RWPE2 (cell line): ENCODE results near the gene ARHGAP10.
"Not testable (repeated sequence)": the region's sequence is repeated elsewhere in the genome, so short reads cannot be mapped to it uniquely, and the experiment has no call there.

ENCODE experiments used
- ATAC-seq: fragments of 200-7000 bp; cut with Tn5 transposase; 3 replicates; pipeline ENCODE4 v1.9.1; 2021; ENCODE audit warnings: low read depth
- DNase-seq: peaks from one replicate; pipeline ENCODE4 v3.0.0-alpha.2; 2020; ENCODE audit warnings: low spot score
- H3K27ac ChIP-seq: fragments of 450-650 bp; 2 replicates; pipeline ENCODE4 v1.5.1; 2017; ENCODE audit warnings: mild to moderate bottlenecking; ENCODE audit not compliant: poor library complexity, severe bottlenecking
- H3K27me3 ChIP-seq: fragments of 250-450 bp; sonication (Bioruptor Pico); 2 replicates; pipeline ENCODE4 v1.5.1; 2021; ENCODE audit warnings: mild to moderate bottlenecking, moderate library complexity; ENCODE audit not compliant: insufficient read depth, poor library complexity, severe bottlenecking
- H3K36me3 ChIP-seq: fragments of 250-450 bp; sonication (Bioruptor Pico); 2 replicates; pipeline ENCODE4 v1.5.1; 2020; ENCODE audit warnings: low read depth, mild to moderate bottlenecking, moderate library complexity
- H3K4me1 ChIP-seq: fragments of 250-450 bp; sonication (Bioruptor Pico); 2 replicates; pipeline ENCODE4 v1.5.1; 2021; ENCODE audit warnings: mild to moderate bottlenecking, moderate library complexity; ENCODE audit not compliant: insufficient read depth, poor library complexity, severe bottlenecking
- H3K4me3 ChIP-seq: fragments of 250-450 bp; sonication (Bioruptor Pico); 2 replicates; pipeline ENCODE4 v1.5.1; 2021; ENCODE audit warnings: mild to moderate bottlenecking, moderate library complexity; ENCODE audit not compliant: severe bottlenecking
- H3K9me3 ChIP-seq: fragments of 250-450 bp; sonication (Bioruptor Pico); 2 replicates; pipeline ENCODE4 v1.5.1; 2021; ENCODE audit warnings: mild to moderate bottlenecking, moderate library complexity; ENCODE audit not compliant: severe bottlenecking
- CTCF ChIP-seq: fragments of 450-650 bp; IDR thresholded peaks from one replicate; pipeline ENCODE4 v1.5.1; 2017; ENCODE audit warnings: mild to moderate bottlenecking, moderate library complexity; ENCODE audit not compliant: poor library complexity, severe bottlenecking

The ARHGAP10 gene

GRCh38 chr4:147793569-147794313 is 61.9 kb downstream of the ARHGAP10 start:
- no peak for TF ChIP-seq CTCF
- DNase-seq (no peak), ATAC-seq (peak; percentile 80)
- Histone ChIP-seq H3K27ac (peak overlapping the region; percentile 74), H3K9me3 (no peaks in the 10 kb centered on the region), H3K36me3 (no peaks in the 10 kb centered on the region), H3K4me1 (peaks cover 62% of the 10 kb centered on the region), H3K4me3 (no peak overlapping the region), H3K27me3 (no peaks in the 10 kb centered on the region)

GRCh38 chr4:147794314-147794680 is 62.4 kb downstream of the ARHGAP10 start:
- no peak overlapping the region for H3K4me3 ChIP-seq
- H3K27ac ChIP-seq = peak overlapping the region; percentile 74
- ATAC-seq (no peak), DNase-seq (no peak)
- peaks cover 60% of the 10 kb centered on the region for H3K4me1 ChIP-seq
- TF ChIP-seq CTCF = no peak
- H3K27me3 ChIP-seq = no peaks in the 10 kb centered on the region
- H3K9me3 ChIP-seq = no peaks in the 10 kb centered on the region
- H3K36me3 ChIP-seq = no peaks in the 10 kb centered on the region

- TF ChIP-seq CTCF = no peak
- ATAC-seq (no peak), DNase-seq (no peak)
- Histone ChIP-seq H3K4me1 (peaks cover 54% of the 10 kb centered on the region), H3K27ac (peak overlapping the region; percentile 74), H3K9me3 (no peaks in the 10 kb centered on the region), H3K4me3 (no peak overlapping the region), H3K27me3 (no peaks in the 10 kb centered on the region), H3K36me3 (no peaks in the 10 kb centered on the region)
These were observed 63.0 kb downstream of the ARHGAP10 start for GRCh38 chr4:147794787-147795413.

GRCh38 chr4:147799057-147799456 is 67.2 kb downstream of the ARHGAP10 start:
- not testable (repeated sequence) for H3K27me3 ChIP-seq, H3K27ac ChIP-seq, H3K36me3 ChIP-seq, ATAC-seq, DNase-seq, H3K4me3 ChIP-seq, H3K9me3 ChIP-seq
- peaks cover 15% of the 10 kb centered on the region for H3K4me1 ChIP-seq

DNA sequence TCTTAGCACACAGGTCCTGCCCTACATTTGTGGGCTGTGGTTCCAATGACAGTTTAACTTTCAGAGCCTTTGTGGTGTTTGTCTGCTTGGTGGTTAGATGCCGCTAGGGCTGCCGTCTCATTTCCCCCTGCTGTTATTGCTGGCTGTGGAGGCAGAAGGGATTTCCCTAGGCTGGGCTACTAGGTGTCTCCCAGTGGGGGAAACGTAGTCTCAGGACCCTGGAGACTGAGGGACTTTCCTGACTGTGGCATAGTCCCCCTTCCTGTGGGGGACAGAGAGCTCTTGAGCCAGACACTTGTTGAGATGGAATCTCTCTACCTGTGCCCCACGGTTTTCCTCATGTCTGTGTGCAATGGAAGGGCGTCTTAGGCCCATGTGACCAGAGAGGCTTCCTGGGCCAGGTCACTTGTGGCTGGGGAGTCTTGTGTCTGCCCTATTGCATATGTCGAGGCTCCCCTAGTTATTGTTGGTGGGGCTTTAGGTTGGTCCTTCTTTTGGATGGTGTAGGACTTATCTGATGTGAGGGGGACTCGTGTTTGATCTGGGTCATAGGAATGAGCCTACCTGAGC is 68.2 kb downstream of the ARHGAP10 start:
- Histone ChIP-seq H3K27me3 (no peaks in the 10 kb centered on the region), H3K4me1 (peaks cover 6% of the 10 kb centered on the region), H3K27ac (no peak overlapping the region), H3K36me3 (no peaks in the 10 kb centered on the region), H3K4me3 (no peak overlapping the region), H3K9me3 (no peaks in the 10 kb centered on the region)
- TF ChIP-seq CTCF = no peak
- DNase-seq (no peak), ATAC-seq (no peak)
